Transverse colon (tissue), 4 donors: ENCODE data around the gene STMP1. TPM values are rescaled to one million over a fixed set of nuclear protein-coding genes. Genes with fewer than 3 reads are reported as not detected.
A peak's percentile ranks its signal among the peaks of the same experiment; 100 is the strongest.

Experiments
- DNase-seq: peaks from one replicate; pipeline ENCODE4 v3.0.0-alpha.2; 2019
- H3K27ac ChIP-seq, 4 donors: fragments of 200-600 bp; sonication (generic); 2 replicates each; pipeline ENCODE4 v1.5.1; 2016 to 2018; ENCODE audit warnings: inconsistent platforms in 4 of 4
- H3K27me3 ChIP-seq: fragments of 200-600 bp; sonication (generic); 2 replicates; pipeline ENCODE4 v1.5.1; 2017; ENCODE audit warnings: inconsistent platforms
- H3K36me3 ChIP-seq, 4 donors: fragments of 200-600 bp; sonication (generic); 2 replicates each; pipeline ENCODE4 v1.5.1; 2017 to 2019; ENCODE audit warnings: inconsistent platforms in 4 of 4
- H3K4me1 ChIP-seq, 4 donors: fragments of 200-600 bp; sonication (generic); 2 replicates each; pipeline ENCODE4 v1.5.1; 2017 to 2020; ENCODE audit warnings: inconsistent platforms in 4 of 4
- H3K4me3 ChIP-seq, 4 donors: fragments of 200-600 bp; sonication (generic); 1 replicate in 1 of 4; 2 replicates in 3 of 4; pipeline versions ENCODE4 v1.5.1 to v1.6.1; 2017 to 2019; ENCODE audit warnings: inconsistent platforms in 4 of 4
- H3K9me3 ChIP-seq, 2 donors: fragments of 200-600 bp; sonication (generic); 2 replicates each; pipeline ENCODE4 v1.5.1; 2017 to 2019; ENCODE audit warnings: inconsistent platforms in 2 of 2
- CTCF ChIP-seq, 5 experiments: fragments of 200-600 bp in 3 of 5; fragments of 450-650 bp in 2 of 5; sonication (generic) in 3 of 5; IDR thresholded peaks; 1 replicate in 2 of 5; 2 replicates in 3 of 5; pipeline ENCODE4 v1.5.1; 2016 to 2017; ENCODE audit warnings: antibody characterized with exemption in 5 of 5, inconsistent platforms in 3 of 5, mild to moderate bottlenecking in 2 of 5, moderate library complexity in 1 of 5
- EP300 ChIP-seq: sonication (generic); formaldehyde crosslinking; IDR thresholded peaks from one replicate; pipeline ENCODE4 v1.6.1; 2017; ENCODE audit warnings: antibody characterized with exemption, low read depth
- POLR2A ChIP-seq: fragments of 450-650 bp; IDR thresholded peaks from one replicate; pipeline ENCODE4 v1.6.1; 2016; ENCODE audit warnings: antibody characterized with exemption, mild to moderate bottlenecking, moderate library complexity
- POLR2AphosphoS5 ChIP-seq, 3 donors: sonication (generic); formaldehyde crosslinking; IDR thresholded peaks; one replicate each; pipeline ENCODE4 v1.6.1; 2016; ENCODE audit warnings: antibody characterized with exemption in 3 of 3
- WGBS, 2 donors: methylation state at CpG; one replicate each; pipeline ENCODE4 v1.1.5; 2018; ENCODE audit warnings: low coverage in 1 of 2; 5-methylcytosine and 5-hydroxymethylcytosine counted together
- in situ Hi-C, 4 donors: fragments of 200-750 bp; cut with MboI; loops; one replicate each; pipeline versions ENCODE4 v1.15.0 to v1.15.1; 2017; ENCODE audit warnings: low sequenced_read_pairs in 3 of 4, low pct_ligation_motif_present in 1 of 4, low pct_unique_long_range_greater_than_20kb in 1 of 4
- intact Hi-C: fragments of 100-400 bp; cut with DNase I; formaldehyde crosslinking; loops from one replicate; pipeline ENCODE4 v1.15.1; 2023; ENCODE audit warnings: low total_unique reads
- total RNA-seq, 4 donors: library from RNA; depleted of rRNA; stranded (reverse); fragments of >200 nt; gene quantifications; one replicate each; pipeline ENCODE4 v1.1.0, GENCODE V29; 2016

STMP1 gene
- total RNA-seq, result 10 to 100 TPM in 2 of 4 donors, 1 to 10 TPM in 2; 3.0 to 21.6 (median 12.0) TPM

- DNase-seq, result peak; percentile 98
- peak in 2 of 5 experiments; percentile 5 to 86 for TF ChIP-seq CTCF (IDR thresholded peaks at IDR 0.05)
- no peak for TF ChIP-seq EP300
- TF ChIP-seq POLR2A, result peak; percentile 91
- peak; percentile 94 to 97 (median 97) for TF ChIP-seq POLR2AphosphoS5 (IDR thresholded peaks at IDR 0.05)
- peak within 1 kb of the TSS; percentile 91 to 96 (median 95) for H3K27ac ChIP-seq
- WGBS, 2 donors, result 0 to 1% methylated on average over 19 to 54 of the region's 60 CpGs
- H3K36me3 ChIP-seq, result no peaks in the 10 kb centered on the region
- in situ Hi-C loops (loop anchor here in 3 of 4 donors (25.0 kb wide), 2 partner anchors 300 to 350 kb away; no protein-coding TSS in a partner anchor), intact Hi-C loops (loop anchor here (5.0 kb wide), 1 partner anchor 315 kb away; the partner anchor contains the start of gene MTPN)
- H3K4me3 ChIP-seq, result peak within 1 kb of the TSS; percentile 71 to 99 (median 98)
- peaks cover 7 to 31% (median 15%) of the 10 kb centered on the region in 4 donors for H3K4me1 ChIP-seq
- no peaks in the 10 kb centered on the region for H3K27me3 ChIP-seq
- H3K9me3 ChIP-seq, result no peaks in the 10 kb centered on the region
Measured at GRCh38 chr7:135662373-135663114, at the start of gene STMP1. Gene STMP1 (plus strand): TSS chr7:135662514.

- peaks cover 0 to 43% (median 13%) of the 10 kb centered on the region in 4 donors for H3K36me3 ChIP-seq
- no peak for DNase-seq
- no peaks in the 10 kb centered on the region for H3K27me3 ChIP-seq
- TF ChIP-seq POLR2AphosphoS5 (IDR thresholded peaks at IDR 0.05) (no peak), CTCF (IDR thresholded peaks at IDR 0.05) (no peak), EP300 (no peak), POLR2A (no peak)
- H3K27ac ChIP-seq, result no peak overlapping the region
- in situ Hi-C loops (no loop called here), intact Hi-C loops (no loop called here)
- 98 to 100% methylated on average over 1 of the region's 1 CpG for WGBS, 2 donors
- no peaks in the 10 kb centered on the region for H3K4me1 ChIP-seq
- H3K4me3 ChIP-seq, result no peak overlapping the region
- no peaks in the 10 kb centered on the region for H3K9me3 ChIP-seq
Measured at GRCh38 chr7:135616136-135616535, 46.2 kb upstream of the STMP1 start.

GRCh38 chr7:135617781-135618180 lies 44.5 kb upstream of the STMP1 start:
- no peak for TF ChIP-seq POLR2A
- no peak for TF ChIP-seq POLR2AphosphoS5 (IDR thresholded peaks at IDR 0.05)
- no peak for TF ChIP-seq CTCF (IDR thresholded peaks at IDR 0.05)
- TF ChIP-seq EP300, result no peak
- Histone ChIP-seq H3K4me1 (no peaks in the 10 kb centered on the region), H3K27ac (no peak overlapping the region), H3K36me3 (peaks cover 0 to 42% (median 13%) of the 10 kb centered on the region in 4 donors), H3K4me3 (no peak overlapping the region), H3K27me3 (no peaks in the 10 kb centered on the region), H3K9me3 (no peaks in the 10 kb centered on the region)
- 61 to 90% methylated on average over 2 of the region's 2 CpGs for WGBS, 2 donors
- no peak for DNase-seq
- in situ Hi-C loops (no loop called here), intact Hi-C loops (no loop called here)

- no peaks in the 10 kb centered on the region for H3K9me3 ChIP-seq
- H3K4me1 ChIP-seq, result no peaks in the 10 kb centered on the region
- no peak overlapping the region for H3K27ac ChIP-seq
- intact Hi-C loops (no loop called here), in situ Hi-C loops (no loop called here)
- H3K36me3 ChIP-seq, result peaks cover 0 to 44% (median 13%) of the 10 kb centered on the region in 4 donors
- no peak for DNase-seq
- 83 to 85% methylated on average over 7 of the region's 7 CpGs for WGBS, 2 donors
- H3K27me3 ChIP-seq, result no peaks in the 10 kb centered on the region
- no peak for TF ChIP-seq EP300
- H3K4me3 ChIP-seq, result no peak overlapping the region
Measured at GRCh38 chr7:135618510-135618909, 43.8 kb upstream of the STMP1 start.
